ENCODE measurements around the gene MOXD1. TPM values are rescaled to one million over a fixed set of nuclear protein-coding genes. Genes with fewer than 3 reads are reported as not detected.

MOXD1 gene
- total RNA-seq, 1 donor from 2014 or later = 3.1 TPM

- ATAC-seq = peak; percentile 18
- intact Hi-C loops (cut with DNase I) = no loop called here
These were observed 477 bp upstream of the MOXD1 start for GRCh38 chr6:132401618-132402285.

GRCh38 chr6:132400555-132400882 is 756 bp downstream of the MOXD1 start:
- intact Hi-C loops (cut with DNase I) = no loop called here
- ATAC-seq (peak; percentile 43), DNase-seq (ENCODE audit: missing footprints) (no peak)

More at GRCh38 chr6:132401618-132402285, 477 bp upstream of the MOXD1 start:
- DNase-seq (ENCODE audit: missing footprints) = no peak

GRCh38 chr6:132399376-132400074 is 1.8 kb downstream of the MOXD1 start:
- ATAC-seq (no peak), DNase-seq (ENCODE audit: missing footprints) (no peak)
- intact Hi-C loops (cut with DNase I) = no loop called here

GRCh38 chr6:132395015-132395597 is 6.2 kb downstream of the MOXD1 start:
- DNase-seq (ENCODE audit: missing footprints) = no peak
- ATAC-seq = no peak
- intact Hi-C loops (cut with DNase I) = no loop called here

GRCh38 chr6:132392792-132393191 is 8.5 kb downstream of the MOXD1 start:
- intact Hi-C loops (cut with DNase I) = no loop called here
- DNase-seq (ENCODE audit: missing footprints) = no peak
- no peak for ATAC-seq

GRCh38 chr6:132392270-132392646 is 9.0 kb downstream of the MOXD1 start:
- intact Hi-C loops (cut with DNase I) = no loop called here
- DNase-seq (ENCODE audit: missing footprints) (no peak), ATAC-seq (no peak)

GRCh38 chr6:132391391-132392269 is 9.6 kb downstream of the MOXD1 start:
- DNase-seq (ENCODE audit: missing footprints) (peak; percentile 42), ATAC-seq (peak; percentile 87)
- intact Hi-C loops (cut with DNase I) = no loop called here

GRCh38 chr6:132390451-132390850 is 10.8 kb downstream of the MOXD1 start:
- no peak for DNase-seq (ENCODE audit: missing footprints)
- ATAC-seq = no peak
- intact Hi-C loops (cut with DNase I) = no loop called here

GRCh38 chr6:132390017-132390416 is 11.3 kb downstream of the MOXD1 start:
- intact Hi-C loops (cut with DNase I) = no loop called here

GRCh38 chr6:132388291-132388690 is 13.0 kb downstream of the MOXD1 start:
- DNase-seq (ENCODE audit: missing footprints) (no peak), ATAC-seq (no peak)
- intact Hi-C loops (cut with DNase I) = no loop called here

More at GRCh38 chr6:132390017-132390416, 11.3 kb downstream of the MOXD1 start:
- DNase-seq (ENCODE audit: missing footprints) (no peak), ATAC-seq (no peak)

GRCh38 chr6:132382630-132383175 is 18.6 kb downstream of the MOXD1 start:
- DNase-seq (ENCODE audit: missing footprints) = no peak
- ATAC-seq = no peak
- intact Hi-C loops (cut with DNase I) = no loop called here

GRCh38 chr6:132381381-132381780 is 19.9 kb downstream of the MOXD1 start:
- intact Hi-C loops (cut with DNase I) = no loop called here
- ATAC-seq (no peak), DNase-seq (ENCODE audit: missing footprints) (no peak)

GRCh38 chr6:132380358-132381029 is 20.8 kb downstream of the MOXD1 start:
- ATAC-seq (no peak), DNase-seq (ENCODE audit: missing footprints) (no peak)
- intact Hi-C loops (cut with DNase I) = no loop called here

- intact Hi-C loops (cut with DNase I) = no loop called here
- ATAC-seq (no peak), DNase-seq (ENCODE audit: missing footprints) (no peak)
These were observed 31.7 kb downstream of the MOXD1 start for GRCh38 chr6:132369526-132369925.

- intact Hi-C loops (cut with DNase I) = no loop called here
- ATAC-seq = no peak
These were observed 32.3 kb downstream of the MOXD1 start for GRCh38 chr6:132368916-132369481.

GRCh38 chr6:132365281-132365907 is 35.9 kb downstream of the MOXD1 start:
- intact Hi-C loops (cut with DNase I) = no loop called here
- ATAC-seq (no peak), DNase-seq (ENCODE audit: missing footprints) (no peak)

More at GRCh38 chr6:132368916-132369481, 32.3 kb downstream of the MOXD1 start:
- DNase-seq (ENCODE audit: missing footprints) = no peak

- ATAC-seq (no peak), DNase-seq (ENCODE audit: missing footprints) (no peak)
- intact Hi-C loops (cut with DNase I) = no loop called here
These were observed 36.8 kb downstream of the MOXD1 start for GRCh38 chr6:132364306-132365074.
